SK-N-MC (cell line): ENCODE results near the gene TANC1.
A peak's percentile ranks its signal among the peaks of the same experiment; 100 is the strongest.
"Not testable (repeated sequence)": the region's sequence is repeated elsewhere in the genome, so short reads cannot be mapped to it uniquely, and the experiment has no call there.

Experiments used
- DNase-seq: peaks from one replicate; pipeline ENCODE4 v3.0.0-alpha.2; 2011; ENCODE audit warnings: low read depth, low spot score
- H3K27ac ChIP-seq: fragments of 200-600 bp; sonication (generic); 2 replicates; pipeline ENCODE4 v1.5.1; 2016; ENCODE audit warnings: mixed run types
- H3K36me3 ChIP-seq: fragments of 200-600 bp; sonication (generic); 2 replicates; pipeline ENCODE4 v1.6.1; 2017; ENCODE audit warnings: antibody characterized with exemption, low read length, mixed read lengths; ENCODE audit not compliant: insufficient read depth
- H3K4me3 ChIP-seq: fragments of 200-600 bp; sonication (generic); 2 replicates; pipeline ENCODE4 v1.5.1; 2016
- H3K9ac ChIP-seq: fragments of 200-600 bp; sonication (generic); 2 replicates; pipeline ENCODE4 v1.8.0; 2017; ENCODE audit warnings: mixed run types, mixed read lengths; ENCODE audit not compliant: insufficient read length
- H3K9me3 ChIP-seq: fragments of 200-600 bp; sonication (generic); 2 replicates; pipeline ENCODE4 v1.6.1; 2017; ENCODE audit warnings: low read depth, mild to moderate bottlenecking, antibody characterized with exemption, low read length, moderate library complexity, mixed read lengths
- EZH2 ChIP-seq: fragments of 200-600 bp; sonication (generic); IDR thresholded peaks from one replicate; pipeline ENCODE4 v1.6.1; 2017; ENCODE audit warnings: antibody characterized with exemption
- FOXP2 ChIP-seq: optimal IDR thresholded peaks from 2 replicates; pipeline ENCODE3; 2011; ENCODE audit warnings: mild to moderate bottlenecking, moderate library complexity; ENCODE audit not compliant: insufficient read depth; ENCODE audit errors: extremely low read length, control extremely low read depth
- POLR2AphosphoS5 ChIP-seq: IDR thresholded peaks from 2 replicates; pipeline ENCODE4 v1.6.1; 2012; ENCODE audit warnings: mild to moderate bottlenecking, low read depth, low read length, borderline replicate concordance

Gene TANC1

GRCh38 chr2:159134979-159135378 lies 166.5 kb downstream of the TANC1 start:
- H3K9me3 ChIP-seq, result no peaks in the 10 kb centered on the region

GRCh38 chr2:159136391-159136790 lies 168.0 kb downstream of the TANC1 start:
- no peaks in the 10 kb centered on the region for H3K9me3 ChIP-seq
- TF ChIP-seq FOXP2 (no peak), POLR2AphosphoS5 (no peak; the same call in 1 of the 2 replicates), EZH2 (no peak)
- H3K36me3 ChIP-seq, result no peaks in the 10 kb centered on the region
- no peak for DNase-seq
- peak overlapping the region; percentile 41 for H3K9ac ChIP-seq
- peak overlapping the region; percentile 71 for H3K4me3 ChIP-seq
- peak overlapping the region; percentile 91 for H3K27ac ChIP-seq

More at GRCh38 chr2:159134979-159135378, 166.5 kb downstream of the TANC1 start:
- H3K36me3 ChIP-seq, result no peaks in the 10 kb centered on the region
- no peak for DNase-seq
- no peak overlapping the region for H3K4me3 ChIP-seq
- H3K9ac ChIP-seq, result no peak overlapping the region
- no peak overlapping the region for H3K27ac ChIP-seq
- TF ChIP-seq FOXP2 (no peak), EZH2 (no peak), POLR2AphosphoS5 (no peak)

GRCh38 chr2:159137511-159138241 lies 169.2 kb downstream of the TANC1 start:
- no peak overlapping the region for H3K27ac ChIP-seq
- DNase-seq, result no peak
- no peaks in the 10 kb centered on the region for H3K9me3 ChIP-seq
- TF ChIP-seq EZH2 (no peak), POLR2AphosphoS5 (no peak), FOXP2 (no peak)
- no peak overlapping the region for H3K9ac ChIP-seq
- H3K36me3 ChIP-seq, result no peaks in the 10 kb centered on the region
- H3K4me3 ChIP-seq, result no peak overlapping the region

GRCh38 chr2:159138642-159139182 lies 170.3 kb downstream of the TANC1 start:
- Histone ChIP-seq H3K4me3 (no peak overlapping the region), H3K9me3 (no peaks in the 10 kb centered on the region), H3K27ac (no peak overlapping the region), H3K9ac (no peak overlapping the region), H3K36me3 (no peaks in the 10 kb centered on the region)
- TF ChIP-seq FOXP2, result no peak
- TF ChIP-seq POLR2AphosphoS5, result no peak
- no peak for TF ChIP-seq EZH2
- DNase-seq, result no peak

- no peak for DNase-seq
Observed at GRCh38 chr2:159139216-159139933, 170.9 kb downstream of the TANC1 start.

GRCh38 chr2:159140070-159140769 lies 171.8 kb downstream of the TANC1 start:
- TF ChIP-seq FOXP2 (no peak), EZH2 (no peak), POLR2AphosphoS5 (no peak)
- DNase-seq, result no peak
- H3K9ac ChIP-seq, result no peak overlapping the region
- no peaks in the 10 kb centered on the region for H3K9me3 ChIP-seq
- no peak overlapping the region for H3K4me3 ChIP-seq
- H3K27ac ChIP-seq, result no peak overlapping the region
- no peaks in the 10 kb centered on the region for H3K36me3 ChIP-seq

More at GRCh38 chr2:159139216-159139933, 170.9 kb downstream of the TANC1 start:
- no peak overlapping the region for H3K9ac ChIP-seq
- H3K9me3 ChIP-seq, result no peaks in the 10 kb centered on the region
- H3K27ac ChIP-seq, result no peak overlapping the region
- TF ChIP-seq POLR2AphosphoS5, result no peak
- TF ChIP-seq FOXP2, result no peak
- TF ChIP-seq EZH2, result no peak
- no peaks in the 10 kb centered on the region for H3K36me3 ChIP-seq
- H3K4me3 ChIP-seq, result no peak overlapping the region

- DNase-seq, H3K9me3 ChIP-seq, H3K9ac ChIP-seq, H3K27ac ChIP-seq, H3K36me3 ChIP-seq, H3K4me3 ChIP-seq: not testable (repeated sequence)
Observed at GRCh38 chr2:159140821-159141220, 172.4 kb downstream of the TANC1 start.

GRCh38 chr2:159144776-159145614 lies 176.6 kb downstream of the TANC1 start:
- no peak for DNase-seq
- Histone ChIP-seq H3K4me3 (no peak overlapping the region), H3K36me3 (no peaks in the 10 kb centered on the region), H3K9ac (no peak overlapping the region), H3K27ac (no peak overlapping the region), H3K9me3 (no peaks in the 10 kb centered on the region)
- TF ChIP-seq FOXP2 (no peak), POLR2AphosphoS5 (no peak), EZH2 (no peak)
